Suppressor macrophage treated with lipopolysaccharide for 1 hour (primary cell): ENCODE data around the gene MBTPS1.

Source experiments
- DNase-seq, 3 donors: peaks; one replicate each; pipeline ENCODE4 v3.0.0-alpha.2; 2020 to 2022

Gene MBTPS1

DNA sequence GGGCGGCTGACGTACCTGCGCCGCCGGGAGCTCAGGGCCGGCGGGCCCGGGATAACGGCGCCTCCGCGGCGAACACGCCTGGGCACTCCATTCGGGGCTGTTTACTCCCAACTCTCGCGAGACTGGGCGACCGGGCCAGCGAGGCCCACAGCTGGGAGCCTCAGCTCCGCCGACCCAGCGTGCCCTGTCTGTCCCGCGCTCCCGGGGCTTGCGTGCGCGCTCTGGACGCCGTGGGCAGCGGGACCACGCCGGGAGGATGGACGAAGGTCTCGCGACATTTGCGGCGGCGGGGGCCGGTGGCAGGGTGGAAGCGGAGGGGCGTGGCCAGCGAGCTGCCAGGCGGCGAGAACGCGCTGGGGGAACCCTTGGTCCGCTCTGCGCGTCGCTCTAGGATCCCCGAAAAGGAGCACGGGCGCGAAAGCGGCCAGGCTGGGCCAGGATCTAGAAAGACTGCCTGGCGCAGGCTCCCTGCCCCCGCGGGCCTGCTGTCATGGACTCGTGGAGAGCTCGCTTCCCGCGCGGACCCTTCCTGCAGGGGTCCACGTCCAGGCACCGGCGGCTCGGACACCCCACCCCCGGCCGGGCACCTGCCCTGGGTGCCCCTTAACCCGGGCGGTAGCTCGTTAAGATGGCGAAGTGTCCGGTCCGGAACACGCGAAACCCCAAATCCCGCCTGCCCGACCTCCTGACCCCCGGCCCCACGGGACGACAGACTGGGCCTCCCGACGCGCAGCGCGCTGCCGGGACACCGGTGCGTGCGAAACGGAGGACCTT lies at the start of gene MBTPS1:
Gene MBTPS1 (minus strand): TSS at position 223 of the 774 bp plus-strand sequence. CDS start 15,159 bp downstream, outside the sequence.
- peak; percentile 99 to 100 (median 100) for DNase-seq

DNA sequence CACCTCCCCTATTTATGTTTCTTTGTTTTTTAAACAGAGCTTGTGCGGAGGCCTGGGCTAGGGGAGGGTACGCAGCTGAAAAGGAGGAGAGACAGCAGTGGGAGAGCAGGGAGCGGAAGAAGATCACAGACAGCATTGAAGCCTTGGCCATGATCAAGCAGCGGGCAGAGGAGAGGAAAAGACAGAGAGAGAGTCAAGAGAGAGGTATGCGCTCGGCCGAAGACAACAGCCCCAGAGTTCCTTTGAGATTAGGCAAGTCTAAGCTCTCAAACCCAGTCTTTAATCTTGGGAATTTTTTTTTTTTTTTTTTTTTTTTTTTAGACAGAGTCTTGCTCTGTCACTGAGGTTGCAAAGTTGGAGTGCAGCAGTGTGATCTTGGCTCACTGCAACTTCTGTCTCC lies 49.0 kb upstream of the MBTPS1 start:
- no peak for DNase-seq

DNA sequence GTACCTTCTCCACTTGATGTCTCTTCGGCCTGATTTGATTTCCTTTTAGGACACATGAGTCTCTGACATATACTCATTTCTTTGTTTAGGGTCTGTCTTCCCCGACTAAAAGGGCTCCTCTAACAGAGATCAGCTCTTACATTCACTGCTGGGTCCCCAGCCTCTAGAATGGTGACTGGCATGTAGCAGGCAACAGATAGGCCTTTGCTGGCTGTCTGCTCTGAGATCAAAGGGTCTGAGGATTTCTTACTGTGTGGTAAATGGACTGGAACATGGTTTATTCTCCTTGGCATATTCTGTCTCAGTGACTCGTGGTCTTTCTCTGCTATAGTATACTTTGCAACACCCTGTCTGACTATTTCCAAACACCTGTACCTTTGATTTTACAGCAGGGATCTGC lies 45.1 kb upstream of the MBTPS1 start:
- no peak for DNase-seq

DNA sequence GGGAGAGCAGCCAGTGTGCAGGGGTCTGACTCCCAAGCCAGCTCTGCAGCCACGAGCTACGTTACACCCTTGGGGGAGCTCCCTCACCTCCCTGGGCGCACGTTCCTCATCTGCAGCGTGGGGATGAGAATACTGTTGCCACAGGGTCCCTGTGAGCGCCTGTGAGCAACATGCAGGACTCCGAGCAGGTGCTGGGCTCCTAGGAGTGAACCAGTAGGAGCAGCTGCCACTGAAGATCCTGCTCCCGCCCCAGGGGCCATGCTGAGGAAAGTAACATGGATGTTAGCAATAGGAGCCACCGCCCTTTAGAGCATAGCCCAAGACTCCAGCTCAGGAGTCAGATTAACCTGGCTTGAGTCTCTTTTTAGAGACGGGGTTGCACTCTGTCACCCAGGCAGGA lies 44.3 kb upstream of the MBTPS1 start:
- no peak for DNase-seq

DNA sequence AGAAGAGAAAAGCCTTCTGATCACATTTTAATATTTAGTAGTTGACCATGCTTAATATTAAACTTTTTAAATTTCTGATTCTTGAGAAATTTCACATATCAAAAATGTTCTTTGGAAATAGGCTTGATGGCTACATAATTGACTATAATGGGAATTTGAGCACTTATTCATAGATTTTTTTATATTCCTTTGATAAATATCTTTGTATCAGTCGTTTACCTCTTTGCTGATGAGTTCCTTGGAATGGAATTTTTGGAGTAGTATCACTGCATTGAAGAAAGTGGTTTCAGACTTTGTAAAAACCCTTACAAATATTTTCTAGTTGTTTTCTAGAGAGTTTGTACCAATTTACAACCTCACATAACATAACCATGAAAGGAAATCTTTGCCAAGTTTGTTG lies 43.1 kb upstream of the MBTPS1 start:
- no peak for DNase-seq

DNA sequence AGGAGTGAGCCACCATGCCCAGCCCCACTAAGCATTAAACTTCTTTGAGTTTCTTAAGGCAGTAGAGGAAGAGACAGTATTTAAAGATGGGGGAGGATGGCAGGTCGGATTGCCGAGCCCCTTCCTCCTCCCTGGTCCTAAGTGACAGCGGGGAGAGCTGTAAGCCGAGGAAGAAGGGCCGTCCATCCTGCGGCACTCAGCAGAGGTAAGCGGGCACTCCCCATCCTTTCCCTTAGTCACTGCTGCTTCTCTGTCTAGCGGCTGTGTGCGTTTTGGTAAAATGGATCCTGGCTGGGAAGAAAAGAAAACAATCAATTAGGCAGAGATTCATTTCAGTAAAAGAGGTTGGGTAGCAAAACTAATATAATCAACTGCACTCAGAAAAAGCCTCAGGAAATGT lies 42.3 kb upstream of the MBTPS1 start:
- DNase-seq: no peak

DNA sequence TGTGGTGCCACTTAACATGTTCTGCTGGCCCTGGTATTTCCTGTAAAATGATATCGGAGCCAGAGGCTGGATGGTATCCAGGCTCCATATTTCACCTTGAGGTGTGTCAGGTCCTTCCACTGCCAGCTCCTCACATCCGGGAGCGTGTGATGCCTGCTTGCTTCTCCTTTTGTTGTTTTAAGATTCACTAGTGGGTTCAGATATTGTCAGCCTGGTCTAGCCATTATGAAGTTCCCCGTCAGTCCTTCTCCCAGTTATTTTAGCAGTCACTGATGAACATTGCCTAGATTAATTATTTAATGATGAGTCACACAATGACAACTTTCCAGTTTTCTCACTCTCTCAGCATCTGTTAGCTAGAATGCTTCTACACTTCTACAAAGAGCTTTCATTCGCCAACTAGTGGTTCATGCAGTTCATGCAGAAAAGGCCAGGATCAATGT lies 39.6 kb upstream of the MBTPS1 start:
- DNase-seq: peak in 1 of 3 donors; percentile 13

DNA sequence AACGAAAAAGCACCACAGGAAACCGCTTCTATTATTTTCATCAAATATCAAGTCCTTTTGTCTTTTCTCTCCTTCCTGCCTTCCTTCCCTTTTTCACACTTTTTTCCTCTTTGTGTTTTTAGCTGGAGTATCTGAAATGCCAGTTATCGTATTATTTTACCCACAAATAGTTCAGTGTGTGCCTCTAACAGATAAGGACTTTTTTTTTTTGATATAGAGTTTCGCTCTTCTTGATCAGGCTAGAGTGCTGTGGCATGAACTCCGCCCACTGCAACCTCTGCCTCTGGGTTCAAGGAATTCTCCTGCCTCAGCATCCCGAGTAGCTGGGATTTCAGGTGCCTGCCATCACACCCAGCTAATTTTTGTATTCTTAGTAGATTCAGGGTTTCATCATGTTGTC lies 39.0 kb upstream of the MBTPS1 start:
- no peak for DNase-seq

DNA sequence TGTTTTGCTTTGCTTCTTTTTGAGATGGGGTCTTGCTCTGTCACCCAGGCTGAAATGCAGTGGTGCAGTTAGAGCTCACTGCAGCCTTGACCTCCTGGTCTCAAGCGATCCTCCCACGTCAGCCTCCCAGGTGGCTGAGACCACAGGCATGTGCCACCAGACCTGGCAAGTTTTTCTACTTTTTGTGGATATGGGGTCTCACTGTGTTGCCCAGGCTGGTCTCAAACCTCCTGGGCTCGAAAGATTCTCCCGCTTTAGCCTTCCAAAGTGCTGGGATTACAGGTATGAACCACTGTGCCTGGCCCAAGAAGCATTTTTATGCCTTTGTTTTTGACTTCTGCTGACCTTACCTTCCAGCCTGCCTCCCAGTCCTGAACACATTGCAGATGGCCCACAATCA lies 38.5 kb upstream of the MBTPS1 start:
- DNase-seq: no peak

DNA sequence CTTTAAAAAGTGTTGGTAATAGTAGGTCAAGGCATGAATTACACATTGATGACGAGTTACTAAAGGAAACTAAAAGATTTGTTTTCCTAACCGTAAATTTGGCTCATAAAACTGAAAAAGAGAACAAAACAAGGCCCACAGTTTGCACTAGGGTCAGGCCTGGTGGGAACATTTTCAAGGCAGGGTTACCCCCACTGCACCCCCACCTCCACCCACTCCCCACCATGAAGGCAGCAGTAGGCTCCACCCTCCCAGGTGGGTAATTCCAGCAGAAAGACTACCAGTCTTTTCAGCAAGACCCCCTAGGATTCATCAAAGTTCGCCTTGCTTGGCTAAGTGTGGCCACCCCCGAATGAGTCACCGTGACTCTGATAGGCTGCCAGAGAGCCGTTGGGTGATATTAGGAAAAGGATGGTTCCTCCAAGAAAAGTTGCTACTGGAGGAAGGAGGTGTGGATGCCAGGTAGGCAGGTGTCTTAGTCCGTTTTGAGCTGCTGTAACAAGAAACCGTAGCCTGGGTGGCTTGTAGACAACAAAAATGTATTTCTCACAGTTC lies 37.0 kb upstream of the MBTPS1 start:
- DNase-seq: peak in 2 of 3 donors; percentile 10 to 20

DNA sequence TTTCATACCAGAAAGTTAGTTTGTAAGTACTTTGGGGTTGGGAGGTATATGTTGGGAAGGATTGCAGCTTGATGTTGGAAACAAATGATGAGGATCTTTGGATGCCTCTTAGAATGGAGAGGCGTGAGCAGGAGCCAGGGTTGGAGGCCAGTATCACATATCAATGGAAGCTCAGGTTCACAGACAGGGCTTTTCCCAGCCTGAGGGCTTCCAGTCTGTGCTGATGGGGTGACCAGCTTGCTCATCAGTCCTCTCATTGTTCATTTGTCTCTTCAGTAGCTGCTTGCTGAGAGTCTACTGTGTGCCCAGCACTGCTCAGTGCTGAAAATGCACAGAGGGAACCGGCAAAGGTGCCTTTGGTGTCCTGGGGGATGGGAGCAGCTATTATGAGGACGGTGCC lies 34.2 kb upstream of the MBTPS1 start:
- no peak for DNase-seq

DNA sequence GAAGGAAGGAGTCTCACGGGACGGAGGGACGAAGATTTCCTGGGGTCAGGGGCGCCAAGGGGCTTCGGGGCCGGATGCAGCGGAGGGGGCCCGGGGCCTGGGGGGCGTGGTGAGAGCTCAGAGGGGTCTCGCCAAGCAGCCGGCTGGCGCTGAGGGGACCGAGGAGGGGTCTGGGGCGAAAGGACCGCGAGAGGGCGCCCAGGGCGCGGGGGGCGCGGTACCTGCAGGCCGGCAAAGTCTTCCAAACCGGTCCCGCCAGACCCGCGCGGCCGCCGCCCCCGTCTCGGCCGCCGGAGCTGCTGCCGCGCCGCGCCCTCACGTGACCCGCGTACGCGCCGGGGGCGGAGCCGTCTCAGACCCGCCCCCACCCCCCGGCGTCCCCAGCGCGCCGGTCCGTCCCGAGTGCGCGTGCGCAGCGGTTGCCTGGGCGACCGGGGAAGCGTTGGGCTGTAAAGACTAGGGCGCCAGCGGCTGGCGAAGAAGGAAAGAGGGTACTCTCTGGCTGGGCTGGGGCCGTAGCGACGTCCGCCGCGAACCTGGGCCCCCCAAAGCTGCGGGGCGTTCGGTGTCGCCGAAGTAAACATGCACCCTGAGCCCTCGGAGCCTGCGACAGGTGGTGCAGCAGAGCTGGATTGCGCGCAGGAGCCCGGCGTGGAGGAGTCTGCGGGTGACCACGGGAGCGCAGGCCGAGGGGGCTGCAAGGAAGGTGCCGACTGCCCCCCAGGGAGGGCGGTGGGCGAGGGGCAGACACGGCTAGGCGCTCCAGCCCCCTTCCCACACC lies 28.3 kb upstream of the MBTPS1 start, which contains the start of the genes DNAAF1 and HSDL1:
Gene DNAAF1 (plus strand): TSS at position 450 of the 781 bp plus-strand sequence. CDS start 133 bp downstream, at position 583.
Gene HSDL1 (minus strand): TSS at position 319 of the 781 bp plus-strand sequence. CDS start 13,856 bp downstream, outside the sequence.
- DNase-seq: peak; percentile 94 to 99 (median 98)

DNA sequence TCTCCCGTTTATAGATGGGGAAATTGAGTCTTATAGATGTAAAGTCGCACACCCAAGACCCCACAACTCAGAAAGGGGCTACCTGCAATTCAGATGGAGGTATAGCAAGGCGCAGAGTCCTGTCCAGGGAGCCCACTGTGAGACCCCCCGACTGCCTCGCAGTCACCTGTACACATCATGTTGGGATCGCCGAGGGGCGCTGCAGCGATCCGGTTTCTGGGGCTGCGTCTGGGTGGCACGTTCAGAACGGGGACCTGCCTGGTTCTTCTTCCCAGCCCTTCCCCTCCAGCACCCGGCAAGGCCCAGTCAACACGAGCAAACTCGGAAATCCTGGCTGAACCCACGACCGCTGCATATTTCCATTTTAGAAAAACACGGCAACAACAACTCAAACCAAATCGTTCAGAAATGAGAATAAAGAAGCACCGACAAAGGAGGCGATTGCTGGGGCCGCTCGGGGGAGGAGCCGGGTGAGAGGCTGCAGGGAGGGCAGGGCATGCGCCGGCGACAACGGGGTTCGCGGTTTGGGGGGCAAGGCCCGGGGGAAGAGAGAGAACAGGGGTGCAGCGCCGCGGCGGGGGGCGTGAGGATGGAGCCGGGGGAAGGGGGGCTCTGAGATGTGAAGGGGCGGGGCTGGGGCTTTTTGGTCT lies 27.6 kb upstream of the MBTPS1 start:
- DNase-seq: peak; percentile 31 to 64 (median 39)

DNA sequence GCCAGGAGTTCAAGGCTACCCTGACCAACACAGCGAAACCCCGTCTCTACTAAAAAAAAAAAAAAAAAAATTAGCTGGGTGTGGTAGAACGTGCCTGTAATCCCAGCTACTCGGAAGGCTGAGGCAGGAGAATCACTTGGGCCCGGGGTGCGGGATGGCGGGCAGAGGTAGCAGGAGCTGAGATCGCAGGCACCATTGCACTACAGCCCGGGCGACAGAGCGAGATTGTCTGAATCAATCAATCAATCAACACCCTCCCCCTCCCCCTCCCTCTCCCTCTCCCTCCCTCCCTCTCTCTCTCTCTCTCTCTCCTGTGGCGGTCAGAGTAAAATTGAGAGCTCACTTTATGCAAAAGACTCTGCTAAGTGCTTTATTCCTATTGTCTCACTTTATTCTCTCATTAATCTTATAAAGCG lies 27.1 kb upstream of the MBTPS1 start:
- DNase-seq: no peak

DNA sequence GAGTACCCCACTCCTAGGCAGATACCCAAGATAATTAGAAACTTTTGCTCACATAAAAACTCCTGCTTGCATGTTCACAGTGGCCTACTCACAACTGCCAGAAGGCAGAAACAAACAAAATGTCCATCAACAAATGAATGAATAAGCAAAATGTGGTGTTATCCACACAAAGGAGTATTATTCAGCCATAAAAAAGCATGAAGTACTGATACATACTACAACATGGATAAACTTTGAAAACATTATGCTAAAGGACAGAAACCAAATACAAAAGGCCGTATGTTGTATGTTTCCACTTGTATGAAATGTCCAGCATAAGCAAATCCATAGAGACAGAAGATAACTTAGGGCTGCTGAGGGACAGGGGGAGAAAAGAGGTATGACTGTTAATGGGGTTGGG lies 26.3 kb upstream of the MBTPS1 start:
- no peak for DNase-seq

DNA sequence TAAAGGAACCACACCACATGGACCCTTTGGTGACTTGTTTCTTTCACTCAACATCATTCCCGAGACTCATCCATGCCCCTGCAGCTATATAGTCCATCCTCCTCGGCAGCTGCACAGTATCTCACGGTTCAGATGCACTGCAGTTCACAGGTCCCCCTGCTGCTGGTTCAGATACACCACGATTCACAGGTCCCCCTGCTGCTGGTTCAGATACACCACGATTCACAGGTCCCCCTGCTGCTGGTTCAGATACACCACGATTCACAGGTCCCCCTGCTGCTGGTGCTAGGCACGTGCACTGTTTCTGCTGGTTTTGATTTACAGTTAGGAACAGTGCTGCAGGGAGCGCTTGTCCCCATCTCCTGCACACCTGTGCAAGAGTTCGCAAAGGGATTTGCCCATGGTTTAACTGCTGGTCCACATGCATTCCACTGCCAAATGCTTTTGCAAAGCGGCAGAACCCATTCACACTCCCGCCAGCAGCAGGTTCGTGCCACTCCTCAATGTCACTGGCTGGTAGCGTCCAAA lies 24.5 kb upstream of the MBTPS1 start:
- DNase-seq: no peak

DNA sequence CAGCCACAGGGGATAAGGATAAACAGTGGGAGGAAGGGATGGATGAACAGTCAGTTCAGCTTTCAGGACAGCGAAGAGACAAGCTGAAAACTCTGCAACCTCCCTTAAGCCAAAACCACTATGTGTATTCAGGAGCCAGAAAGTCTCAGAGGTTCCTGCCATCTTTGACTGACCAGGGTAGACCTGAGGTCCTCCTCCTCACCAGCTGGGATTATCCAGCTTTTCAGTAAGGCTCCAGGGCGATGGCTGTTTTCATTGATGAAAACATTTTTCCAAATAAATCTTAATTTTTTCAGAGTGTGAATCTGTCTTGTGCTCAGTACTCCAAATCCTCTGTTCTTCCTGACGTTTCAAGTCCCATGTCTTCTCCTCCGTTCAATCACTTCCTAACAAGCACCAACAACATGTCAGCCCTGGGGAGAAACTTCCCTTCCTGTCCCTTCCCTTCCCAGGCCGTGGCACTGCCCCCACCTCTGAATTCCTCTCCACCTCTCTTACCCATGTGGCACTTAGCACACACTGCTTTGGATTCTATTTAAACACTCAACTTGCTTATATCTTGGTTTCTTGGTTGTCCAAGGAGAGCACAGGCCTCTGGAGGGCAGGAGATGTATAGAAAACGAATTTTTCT lies 23.0 kb upstream of the MBTPS1 start:
- DNase-seq: no peak

DNA sequence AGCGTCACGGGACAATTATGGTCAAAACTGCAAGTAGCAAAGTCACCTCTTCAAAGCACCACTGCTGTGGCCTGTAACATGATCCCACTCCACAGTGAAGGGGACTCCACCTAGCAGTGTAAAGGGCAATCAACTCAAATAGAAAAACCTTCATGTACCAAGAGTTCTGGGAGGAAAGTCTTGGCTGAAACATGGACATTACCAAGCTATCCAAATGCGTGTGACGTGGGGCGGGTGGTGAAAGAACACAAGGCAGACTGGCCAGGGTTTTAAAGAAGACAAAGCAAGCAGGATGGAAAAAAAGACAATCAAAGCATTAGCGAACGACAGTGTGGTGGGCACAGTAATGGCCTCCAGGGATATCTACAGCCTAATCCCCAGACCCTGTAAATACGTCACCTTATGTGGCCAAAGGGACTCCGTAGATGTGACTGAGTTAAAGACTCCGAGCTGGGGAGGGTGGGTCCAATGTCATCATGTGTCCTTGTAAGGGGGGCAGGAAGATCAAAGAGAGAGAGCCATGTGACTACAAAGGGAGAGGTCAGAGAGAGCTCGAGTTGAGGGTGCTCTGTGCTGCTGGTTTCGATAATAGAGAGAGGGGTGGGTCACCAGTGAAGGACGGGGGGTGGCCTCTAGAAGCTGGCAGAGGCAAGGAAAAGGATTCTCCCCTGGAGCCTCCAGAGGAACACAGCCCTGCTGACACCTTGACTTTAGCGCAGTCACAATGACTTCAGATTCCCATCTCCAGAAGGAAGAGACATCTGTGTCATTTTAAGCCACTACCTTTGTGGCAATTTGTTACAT lies 22.3 kb upstream of the MBTPS1 start:
- no peak for DNase-seq

DNA sequence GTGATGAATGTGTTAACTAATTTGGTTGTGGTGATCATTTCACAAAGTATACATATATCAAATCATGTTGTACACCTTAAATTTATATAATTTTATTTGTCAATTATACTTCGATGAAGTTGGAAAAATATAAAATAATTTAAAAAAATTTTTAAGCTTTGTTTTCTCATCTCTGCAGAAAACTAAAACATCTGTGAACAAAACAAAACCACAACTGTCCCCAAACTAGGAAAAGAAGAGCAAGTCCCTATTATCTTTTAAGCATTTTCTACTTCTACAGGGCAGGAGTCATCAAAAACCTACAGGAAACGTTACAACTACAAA lies 21.7 kb upstream of the MBTPS1 start:
- no peak for DNase-seq

DNA sequence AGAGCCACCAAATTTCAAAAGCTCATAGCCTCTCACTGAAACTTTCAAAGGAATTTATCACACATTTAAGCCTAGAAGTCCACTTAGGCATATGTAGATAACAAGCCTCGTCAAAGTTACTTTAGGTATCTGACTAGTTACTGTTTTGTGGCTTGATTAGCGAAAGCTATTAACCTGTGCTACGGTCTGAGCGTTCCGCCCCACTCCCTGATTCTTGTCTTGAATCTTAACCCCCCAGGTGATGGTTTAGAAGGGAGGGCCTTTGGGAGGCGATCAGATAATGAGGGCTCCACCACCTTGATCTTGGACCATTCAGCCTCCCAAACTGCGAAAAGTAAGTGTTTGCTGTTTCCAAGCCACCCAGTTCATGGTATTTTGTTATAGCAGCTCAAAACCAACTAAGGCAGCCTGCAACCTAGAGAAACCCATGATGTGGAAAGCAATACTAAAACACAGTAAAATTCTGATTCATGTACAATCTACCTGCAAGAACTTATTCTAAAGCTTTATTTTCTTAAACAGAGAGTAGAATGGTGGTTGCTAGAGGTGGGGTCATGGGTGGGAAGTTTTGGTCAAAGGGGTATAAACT lies 21.1 kb upstream of the MBTPS1 start:
- DNase-seq: no peak

DNA sequence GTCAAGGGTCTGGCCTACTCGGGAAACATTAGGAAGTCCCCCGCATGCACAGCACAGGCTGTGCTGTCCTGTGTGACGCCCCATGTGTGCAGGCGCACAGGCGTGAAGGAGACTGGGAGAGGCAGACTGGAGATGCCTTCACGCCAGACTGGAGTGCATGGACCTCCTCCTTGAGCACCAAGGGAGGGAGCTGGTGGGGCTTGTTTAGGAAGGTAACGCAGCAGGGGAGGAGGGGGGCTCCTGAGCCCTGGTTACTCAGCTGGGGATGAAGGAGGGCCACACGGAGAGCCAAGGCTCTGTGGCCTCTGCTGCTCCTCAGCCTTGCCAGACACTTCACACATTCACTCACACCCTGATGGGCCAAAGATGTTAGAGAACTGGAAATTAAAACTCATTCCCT lies 20.5 kb upstream of the MBTPS1 start:
- DNase-seq: no peak
